Vagina (tissue), 2 donors: ENCODE results near the gene APOA4. TPM values are rescaled to one million over a fixed set of nuclear protein-coding genes. Genes with fewer than 3 reads are reported as not detected.

ENCODE experiments used
- DNase-seq, 2 donors: peaks; one replicate each; pipeline ENCODE4 v3.0.0-alpha.2; 2017; ENCODE audit errors: extremely low spot score in 2 of 2
- H3K27ac ChIP-seq: fragments of 200-600 bp; sonication (generic); one replicate; pipeline ENCODE4 v1.5.1; 2019
- H3K27me3 ChIP-seq: fragments of 200-600 bp; sonication (generic); one replicate; pipeline ENCODE4 v1.5.1; 2019
- H3K36me3 ChIP-seq, 2 donors: fragments of 200-600 bp; sonication (generic); one replicate each; pipeline ENCODE4 v1.5.1; 2017 to 2019
- H3K4me1 ChIP-seq: fragments of 200-600 bp; sonication (generic); one replicate; pipeline ENCODE4 v1.5.1; 2019
- H3K4me3 ChIP-seq, 2 donors: fragments of 200-600 bp; sonication (generic); 1 replicate in 1 of 2; 2 replicates in 1 of 2; pipeline ENCODE4 v1.5.1; 2016 to 2019
- H3K9me3 ChIP-seq: fragments of 200-600 bp; sonication (generic); one replicate; pipeline ENCODE4 v1.5.1; 2019
- CTCF ChIP-seq, 3 experiments: fragments of 450-650 bp in 2 of 3; fragments of 200-600 bp in 1 of 3; sonication (generic) in 1 of 3; IDR thresholded peaks; one replicate each; pipeline ENCODE4 v1.5.1; 2017 to 2019; ENCODE audit warnings: antibody characterized with exemption in 3 of 3, mild to moderate bottlenecking in 2 of 3, moderate library complexity in 2 of 3
- POLR2A ChIP-seq, 2 donors: fragments of 450-650 bp; IDR thresholded peaks; one replicate each; pipeline ENCODE4 v1.6.1; 2017; ENCODE audit warnings: antibody characterized with exemption in 2 of 2, mild to moderate bottlenecking in 2 of 2, moderate library complexity in 2 of 2
- POLR2AphosphoS5 ChIP-seq, 2 donors: sonication (generic); formaldehyde crosslinking; IDR thresholded peaks; one replicate each; pipeline ENCODE4 v1.9.0; 2017; ENCODE audit warnings: antibody characterized with exemption in 2 of 2, mild to moderate bottlenecking in 2 of 2, low read depth in 1 of 2; ENCODE audit not compliant: insufficient read depth in 1 of 2
- intact Hi-C: fragments of 100-400 bp; cut with DNase I; formaldehyde crosslinking; loops from one replicate; pipeline ENCODE4 v1.15.1; 2023
- total RNA-seq: library from RNA; depleted of rRNA; stranded (reverse); fragments of >200 nt; gene quantifications from one replicate; pipeline ENCODE4 v1.2.3, GENCODE V29; 2016

APOA4 gene
- total RNA-seq, 1 donor from 2014 or later = not detected

GRCh38 chr11:116867619-116868018, 44.5 kb upstream of the APOA4 start:
- H3K4me3 ChIP-seq = no peak overlapping the region
- H3K9me3 ChIP-seq = no peaks in the 10 kb centered on the region
- no peak for TF ChIP-seq CTCF (IDR thresholded peaks at IDR 0.05)
- TF ChIP-seq POLR2A (IDR thresholded peaks at IDR 0.05) = no peak
- no peak for TF ChIP-seq POLR2AphosphoS5 (IDR thresholded peaks at IDR 0.05; ENCODE audit: insufficient read depth in 1 of 2, low read depth in 1 of 2)
- no peaks in the 10 kb centered on the region for H3K27me3 ChIP-seq
- intact Hi-C loops = no loop called here
- H3K27ac ChIP-seq = no peak overlapping the region
- H3K4me1 ChIP-seq = no peaks in the 10 kb centered on the region
- DNase-seq = no peak
- H3K36me3 ChIP-seq = peaks cover 0 to 71% of the 10 kb centered on the region in 2 donors

- Histone ChIP-seq H3K27ac (no peak overlapping the region), H3K4me3 (no peak overlapping the region), H3K36me3 (peaks cover 0 to 77% of the 10 kb centered on the region in 2 donors), H3K4me1 (no peaks in the 10 kb centered on the region), H3K9me3 (no peaks in the 10 kb centered on the region), H3K27me3 (no peaks in the 10 kb centered on the region)
- intact Hi-C loops = no loop called here
- no peak for DNase-seq
- no peak for TF ChIP-seq POLR2AphosphoS5 (IDR thresholded peaks at IDR 0.05; ENCODE audit: insufficient read depth in 1 of 2, low read depth in 1 of 2)
- no peak for TF ChIP-seq POLR2A (IDR thresholded peaks at IDR 0.05)
- no peak for TF ChIP-seq CTCF (IDR thresholded peaks at IDR 0.05)
Observed at GRCh38 chr11:116866804-116867455, 43.8 kb upstream of the APOA4 start.

- H3K36me3 ChIP-seq = peaks cover 0 to 89% of the 10 kb centered on the region in 2 donors
- no peak overlapping the region for H3K4me3 ChIP-seq
- TF ChIP-seq CTCF (IDR thresholded peaks at IDR 0.05) = no peak
- DNase-seq = no peak
- H3K27ac ChIP-seq = no peak overlapping the region
- intact Hi-C loops = no loop called here
- no peaks in the 10 kb centered on the region for H3K9me3 ChIP-seq
- no peaks in the 10 kb centered on the region for H3K27me3 ChIP-seq
- H3K4me1 ChIP-seq = no peaks in the 10 kb centered on the region
Observed at GRCh38 chr11:116865696-116866095, 42.6 kb upstream of the APOA4 start.

GRCh38 chr11:116864531-116864930, 41.4 kb upstream of the APOA4 start:
- no peak for DNase-seq
- no peaks in the 10 kb centered on the region for H3K4me1 ChIP-seq
- peaks cover 0 to 88% of the 10 kb centered on the region in 2 donors for H3K36me3 ChIP-seq
- intact Hi-C loops = no loop called here
- H3K27ac ChIP-seq = no peak overlapping the region
- no peak overlapping the region for H3K4me3 ChIP-seq
- no peak for TF ChIP-seq CTCF (IDR thresholded peaks at IDR 0.05)
- no peaks in the 10 kb centered on the region for H3K9me3 ChIP-seq
- no peaks in the 10 kb centered on the region for H3K27me3 ChIP-seq

- Histone ChIP-seq H3K27me3 (no peaks in the 10 kb centered on the region), H3K4me3 (no peak overlapping the region), H3K27ac (no peak overlapping the region), H3K4me1 (no peaks in the 10 kb centered on the region), H3K36me3 (peaks cover 0 to 85% of the 10 kb centered on the region in 2 donors), H3K9me3 (no peaks in the 10 kb centered on the region)
- intact Hi-C loops = no loop called here
- TF ChIP-seq POLR2AphosphoS5 (IDR thresholded peaks at IDR 0.05; ENCODE audit: insufficient read depth in 1 of 2, low read depth in 1 of 2) (no peak), POLR2A (IDR thresholded peaks at IDR 0.05) (no peak), CTCF (IDR thresholded peaks at IDR 0.05) (no peak)
- DNase-seq = no peak
Observed at GRCh38 chr11:116862951-116863350, 39.8 kb upstream of the APOA4 start.
